H1 (cell line): ENCODE data around the gene ZNF618. TPM values are rescaled to one million over a fixed set of nuclear protein-coding genes. Genes with fewer than 3 reads are reported as not detected.

Experiments used
- polyA plus RNA-seq, 7 experiments: library from polyadenylated mRNA; depleted of rRNA in 3 of 7; stranded (reverse) in 5 of 7; unstranded in 2 of 7; fragments of >200 nt in 5 of 7; fragments of 200-250 nt in 2 of 7; gene quantifications; 1 replicate in 5 of 7; 2 replicates in 1 of 7; 4 replicates in 1 of 7; pipeline versions ENCODE4 v1.2.1 to v1.2.3, GENCODE V29; 2011 to 2013; ENCODE audit warnings: missing spikeins in 2 of 7, mixed read lengths in 2 of 7
- total RNA-seq: library from RNA; stranded (reverse); fragmentation: NEBNext Ultra II Directional; extraction: Animal tissue kit (Norgen Biotek cat#: 25700); gene quantifications from 2 replicates; pipeline ENCODE4 v1.2.1, GENCODE V29; 2021

The ZNF618 gene
- total and polyA plus RNA-seq, 2 of the 8 experiments (the other 6 are each of a cell fraction or from before 2014, with no cell fraction given) = 9.6 to 28.5 TPM

Other genes with a start within 250 kb of the ZNF618 start
- gene AMBP, start 202.0 kb downstream of the ZNF618 start, total RNA-seq = 3.0 and 3.1 TPM in 2 replicates
- gene AMBP, start 202.0 kb downstream of the ZNF618 start, polyA plus RNA-seq (2011; rRNA removed) = 4.0 and 4.9 TPM in 2 replicates
- gene KIF12, start 223.0 kb downstream of the ZNF618 start, total RNA-seq = 3.4 and 3.9 TPM in 2 replicates
- gene KIF12, start 223.0 kb downstream of the ZNF618 start, polyA plus RNA-seq (2011; rRNA removed) = 2.9 and 5.2 TPM in 2 replicates